Measurements from ENCODE around the gene CTXND1. TPM values are rescaled to one million over a fixed set of nuclear protein-coding genes. Genes with fewer than 3 reads are reported as not detected.

Gene CTXND1
- total and polyA plus RNA-seq, 2 of the 8 experiments (the other 6 are each of a cell fraction or from before 2014, with no cell fraction given), result 0.03 TPM; not detected in 1

- H2BK120ac ChIP-seq (replicated peaks; ENCODE audit: low read depth, low read length), result no peak overlapping the region
- H4K5ac ChIP-seq (ENCODE audit: insufficient read length, low read depth, low read length), result no peak overlapping the region
- no peak overlapping the region for H3K4me3 ChIP-seq (ENCODE audit: extremely low read depth in 1 of 4, insufficient read depth in 2 of 4, low read depth in 3 of 4, low read length in 4 of 4)
- H4K91ac ChIP-seq (replicated peaks; ENCODE audit: insufficient read length, low read length), result no peak overlapping the region
- no peaks in the 10 kb centered on the region for H3K23me2 ChIP-seq (ENCODE audit: low read depth, low read length)
- no peak overlapping the region for H2BK20ac ChIP-seq (ENCODE audit: low read length)
- 70% methylated on average over 3 of the region's 3 CpGs; no CpG with 5 or more reads in 1 of the 2 experiments for WGBS, 2 experiments (ENCODE audit: extremely low coverage in 1 of 2, insufficient coverage in 1 of 2, insufficient read length in 1 of 2, insufficient replicate concordance in 2 of 2, low coverage in 1 of 2, low lambda C conversion rate in 2 of 2, missing lambda C conversion rate in 1 of 2)
- FAIRE-seq (no peak), DNase-seq (ENCODE audit: low read depth in 1 of 2, low spot score in 2 of 2) (no peak)
- no peak overlapping the region for H3K56ac ChIP-seq (replicated peaks; ENCODE audit: insufficient read length, low read depth, low read length)
- no peaks in the 10 kb centered on the region for H4K20me1 ChIP-seq (replicated peaks in 1 of 2; ENCODE audit: control insufficient read depth in 1 of 2, insufficient read depth in 2 of 2, low read length in 2 of 2)
- H2AK5ac ChIP-seq (ENCODE audit: low read depth, low read length), result no peak overlapping the region
- H2BK12ac ChIP-seq (ENCODE audit: low read depth, low read length), result no peak overlapping the region
- no peaks in the 10 kb centered on the region for H3K79me1 ChIP-seq (ENCODE audit: low read depth, low read length)
- H3K79me2 ChIP-seq (ENCODE audit: control insufficient read depth in 1 of 2, insufficient read depth in 2 of 2, low read length in 2 of 2), result no peaks in the 10 kb centered on the region
- H3K4me1 ChIP-seq (replicated peaks in 1 of 4; ENCODE audit: control insufficient read depth in 3 of 4, insufficient read depth in 4 of 4, low read length in 3 of 4), result no peaks in the 10 kb centered on the region
- no peak overlapping the region for H3K23ac ChIP-seq (ENCODE audit: insufficient read length)
- H3K18ac ChIP-seq (ENCODE audit: extremely low read depth, low read length), result no peak overlapping the region
- H2BK5ac ChIP-seq (ENCODE audit: low read depth, low read length), result no peak overlapping the region
- no peak overlapping the region for H3K4me2 ChIP-seq (ENCODE audit: insufficient read depth in 1 of 2, low read depth in 2 of 2, low read length in 2 of 2)
- no peak overlapping the region for H2AFZ ChIP-seq (ENCODE audit: low read length)
- CTCF ChIA-PET (ENCODE audit: partially characterized antibody), result interaction anchor here (2.5 kb wide), 1 partner anchor 25 kb away, joined by 7 read pairs; no protein-coding TSS in a partner anchor
- H3K36me3 ChIP-seq (ENCODE audit: control insufficient read depth in 2 of 4, insufficient read depth in 4 of 4, low read length in 3 of 4), result no peaks in the 10 kb centered on the region
- no peak overlapping the region for H3K4ac ChIP-seq (replicated peaks; ENCODE audit: insufficient read length, low read depth, low read length)
- POLR2A ChIA-PET (ENCODE audit: partially characterized antibody), result no interaction called here
- no peaks in the 10 kb centered on the region for H3K9me3 ChIP-seq (ENCODE audit: insufficient read depth in 2 of 2, low read depth in 1 of 2, low read length in 1 of 2)
- H3K9ac ChIP-seq (replicated peaks in 1 of 4; ENCODE audit: extremely low read depth in 1 of 4, low read depth in 3 of 4, low read length in 3 of 4), result no peak overlapping the region
- no peaks in the 10 kb centered on the region for H3K27me3 ChIP-seq (replicated peaks in 1 of 4; ENCODE audit: control insufficient read depth in 3 of 4, extremely low read depth in 1 of 4, insufficient read depth in 3 of 4, low read length in 3 of 4)
- no peak overlapping the region for H2BK15ac ChIP-seq (ENCODE audit: low read length)
- no peak overlapping the region for H3K14ac ChIP-seq (ENCODE audit: insufficient read length)
- H4K8ac ChIP-seq (ENCODE audit: extremely low read depth, insufficient read depth, low read length), result no peak overlapping the region
- H3K27ac ChIP-seq (ENCODE audit: low read depth, low read length), result no peak overlapping the region
- no peak for TF ChIP-seq KDM4A (IDR thresholded peaks at IDR 0.05; ENCODE audit: low read depth, low read length, severe bottlenecking)
- TF ChIP-seq YY1 (IDR thresholded peaks at IDR 0.05; ENCODE audit: low read depth, low read length), result no peak
- TF ChIP-seq EP300 (IDR thresholded peaks at IDR 0.05; ENCODE audit: borderline replicate concordance in 1 of 2, low read depth in 2 of 2, low read length in 2 of 2), result no peak
- no peak for TF ChIP-seq EGR1 (IDR thresholded peaks at IDR 0.05; ENCODE audit: borderline replicate concordance, low read depth, low read length)
- no peak for TF ChIP-seq CHD2 (IDR thresholded peaks at IDR 0.05; ENCODE audit: low read length)
- no peak for TF ChIP-seq ASH2L (IDR thresholded peaks at IDR 0.05; ENCODE audit: low read length)
- TF ChIP-seq NANOG (IDR thresholded peaks at IDR 0.05; ENCODE audit: insufficient read depth, low read depth, low read length, poor library complexity, severe bottlenecking), result no peak
- no peak for TF ChIP-seq CREB1 (IDR thresholded peaks at IDR 0.05)
- TF ChIP-seq KDM5A (IDR thresholded peaks at IDR 0.05; ENCODE audit: low read length), result no peak
- TF ChIP-seq CEBPB (IDR thresholded peaks at IDR 0.05; ENCODE audit: low read depth, low read length), result no peak
- TF ChIP-seq EZH2 (IDR thresholded peaks at IDR 0.05; ENCODE audit: low read depth, low read length, severe bottlenecking), result no peak
- no peak for TF ChIP-seq BACH1 (IDR thresholded peaks at IDR 0.05; ENCODE audit: low read length)
- no peak for TF ChIP-seq CTBP2 (IDR thresholded peaks at IDR 0.05; ENCODE audit: borderline replicate concordance, insufficient read depth, insufficient read length, low read length)
- no peak for TF ChIP-seq CBX5 (IDR thresholded peaks at IDR 0.05; ENCODE audit: low read depth, low read length)
Observed at GRCh38 chr15:80283531-80283930, 31.5 kb upstream of the CTXND1 start.

Data from H1 (cell line).